GM12875 (cell line): ENCODE measurements around the gene ZNF81.
A peak's percentile ranks its signal among the peaks of the same experiment; 100 is the strongest.

Experiments used
- H3K4me3 ChIP-seq: one replicate; pipeline ENCODE4 v1.5.1; 2011; ENCODE audit warnings: low read depth, low read length, control low read depth
- CTCF ChIP-seq: IDR thresholded peaks from 2 replicates; pipeline ENCODE4 v1.5.1; 2011; ENCODE audit warnings: low read depth, mild to moderate bottlenecking, control low read depth, inconsistent platforms, low read length, moderate library complexity, borderline replicate concordance; ENCODE audit not compliant: insufficient read depth

Gene ZNF81

GRCh38 chrX:47828984-47829383 lies 7.7 kb upstream of the ZNF81 start:
- TF ChIP-seq CTCF = no peak

GRCh38 chrX:47831788-47832187 lies 4.9 kb upstream of the ZNF81 start:
- no peak overlapping the region for H3K4me3 ChIP-seq
- peak; percentile 69; the same call in 1 of the 2 replicates for TF ChIP-seq CTCF

More at GRCh38 chrX:47828984-47829383, 7.7 kb upstream of the ZNF81 start:
- no peak overlapping the region for H3K4me3 ChIP-seq

- H3K4me3 ChIP-seq = no peak overlapping the region
- TF ChIP-seq CTCF = no peak
Measured at GRCh38 chrX:47838361-47838760, 1.7 kb downstream of the ZNF81 start.

GRCh38 chrX:47840111-47840510 lies 3.4 kb downstream of the ZNF81 start:
- H3K4me3 ChIP-seq = no peak overlapping the region
- no peak for TF ChIP-seq CTCF

- no peak for TF ChIP-seq CTCF
Measured at GRCh38 chrX:47843363-47843762, 6.7 kb downstream of the ZNF81 start.

GRCh38 chrX:47844117-47844516 lies 7.4 kb downstream of the ZNF81 start:
- no peak overlapping the region for H3K4me3 ChIP-seq
- no peak for TF ChIP-seq CTCF

More at GRCh38 chrX:47843363-47843762, 6.7 kb downstream of the ZNF81 start:
- H3K4me3 ChIP-seq = no peak overlapping the region

GRCh38 chrX:47846040-47846439 lies 9.3 kb downstream of the ZNF81 start:
- TF ChIP-seq CTCF = no peak
- no peak overlapping the region for H3K4me3 ChIP-seq
